B cell (primary cell): ENCODE data around the gene AFF1. TPM values are rescaled to one million over a fixed set of nuclear protein-coding genes. Genes with fewer than 3 reads are reported as not detected.

Experiments
- ATAC-seq: fragments of 200-7000 bp; cut with Tn5 transposase; one replicate; pipeline ENCODE4 v1.10.0; 2021; ENCODE audit warnings: low read depth, mild to moderate bottlenecking, moderate number of reproducible peaks, moderate library complexity
- CTCF ChIA-PET: fragments of 350-600 bp; sonication (Branson Sonifier 250); formaldehyde crosslinking; loops from one replicate; lab custom pipeline; 2021; ENCODE audit warnings: antibody characterized with exemption, inconsistent platforms; lab: Charles Lee
- POLR2A ChIA-PET: fragments of 350-600 bp; sonication (Branson Sonifier 250); formaldehyde crosslinking; loops from one replicate; lab custom pipeline; 2021; ENCODE audit warnings: antibody characterized with exemption; lab: Charles Lee
- DNase-seq: peaks from one replicate; pipeline ENCODE4 v3.0.0; 2013
- H2AFZ ChIP-seq: 2 replicates; pipeline ENCODE4 v1.6.1; 2012; ENCODE audit warnings: mild to moderate bottlenecking, low read depth, low read length; ENCODE audit not compliant: insufficient read depth, poor library complexity, severe bottlenecking
- H3K27ac ChIP-seq, 2 donors: 1 replicate in 1 of 2; 2 replicates in 1 of 2; pipeline ENCODE4 v1.5.1; 2012 to 2013; ENCODE audit warnings: low read length in 2 of 2, mild to moderate bottlenecking in 2 of 2, moderate library complexity in 1 of 2
- H3K27me3 ChIP-seq, 4 experiments: fragments of 200-600 bp in 1 of 4; sonication (generic) in 1 of 4; replicated peaks in 1 of 4; 1 replicate in 2 of 4; 2 replicates in 2 of 4; pipeline versions ENCODE4 v1.6.1 to v1.7.0; 2013 to 2016; ENCODE audit warnings: low read length in 3 of 4, mild to moderate bottlenecking in 2 of 4, mixed read lengths in 1 of 4, moderate library complexity in 1 of 4; ENCODE audit not compliant: insufficient read depth in 4 of 4, control insufficient read depth in 3 of 4; ENCODE audit errors: control extremely low read depth in 1 of 4
- H3K36me3 ChIP-seq, 2 experiments: replicated peaks in 1 of 2; 1 replicate in 1 of 2; 2 replicates in 1 of 2; pipeline versions ENCODE4 v1.6.1 to v1.7.1; 2013; ENCODE audit warnings: low read length in 1 of 2; ENCODE audit not compliant: insufficient read depth in 2 of 2, control insufficient read depth in 1 of 2; ENCODE audit errors: control extremely low read depth in 1 of 2, extremely low read depth in 1 of 2
- H3K4me1 ChIP-seq, 2 donors: fragments of 200-600 bp in 1 of 2; sonication (generic) in 1 of 2; 1 replicate in 1 of 2; 2 replicates in 1 of 2; pipeline versions ENCODE4 v1.5.1 to v1.6.1; 2013 to 2017; ENCODE audit warnings: low read length in 2 of 2; ENCODE audit not compliant: control insufficient read depth in 2 of 2, insufficient read depth in 2 of 2
- H3K4me2 ChIP-seq: replicated peaks from 2 replicates; pipeline ENCODE3; 2012; ENCODE audit warnings: mild to moderate bottlenecking, low read depth, low read length; ENCODE audit not compliant: poor library complexity, severe bottlenecking
- H3K4me3 ChIP-seq, 5 experiments: fragments of 200-600 bp in 1 of 5; sonication (generic) in 1 of 5; 1 replicate in 3 of 5; 2 replicates in 2 of 5; pipeline versions ENCODE4 v1.5.1 to v1.7.0; 2011 to 2016; ENCODE audit warnings: low read length in 4 of 5, mild to moderate bottlenecking in 4 of 5, low read depth in 2 of 5, control low read depth in 1 of 5, moderate library complexity in 1 of 5; ENCODE audit not compliant: insufficient read depth in 1 of 5; ENCODE audit errors: control extremely low read depth in 1 of 5, extremely low read depth in 1 of 5
- H3K79me2 ChIP-seq: fragments of 200-600 bp; sonication (generic); one replicate; pipeline ENCODE4 v1.6.0; 2016; ENCODE audit warnings: low read length; ENCODE audit not compliant: control insufficient read depth, insufficient read depth
- H3K9ac ChIP-seq: fragments of 200-600 bp; sonication (generic); 2 replicates; pipeline ENCODE4 v1.6.1; 2017; ENCODE audit warnings: mild to moderate bottlenecking, low read length, moderate library complexity
- H3K9me3 ChIP-seq, 3 donors: one replicate each; pipeline versions ENCODE4 v1.6.1 to v1.7.1; 2013; ENCODE audit warnings: low read length in 2 of 3; ENCODE audit not compliant: control insufficient read depth in 2 of 3, insufficient read depth in 1 of 3; ENCODE audit errors: control extremely low read depth in 1 of 3
- H4K20me1 ChIP-seq: 2 replicates; pipeline ENCODE4 v1.6.0; 2012; ENCODE audit warnings: mild to moderate bottlenecking, low read length; ENCODE audit not compliant: insufficient read depth, control insufficient read depth, poor library complexity, severe bottlenecking
- H3K27ac Mint-ChIP-seq: one replicate; pipeline ENCODE4 v1.8.0; 2021; ENCODE audit warnings: mixed read lengths
- H3K27me3 Mint-ChIP-seq: one replicate; pipeline ENCODE4 v1.8.0; 2021; ENCODE audit warnings: mixed read lengths
- H3K4me1 Mint-ChIP-seq: one replicate; pipeline ENCODE4 v1.8.0; 2021; ENCODE audit warnings: mixed read lengths
- H3K4me3 Mint-ChIP-seq: one replicate; pipeline ENCODE4 v1.8.0; 2021; ENCODE audit warnings: mixed read lengths
- H3K9me3 Mint-ChIP-seq: one replicate; pipeline ENCODE4 v1.8.0; 2022; ENCODE audit warnings: mixed read lengths; ENCODE audit not compliant: insufficient read depth
- CTCF ChIP-seq: fragments of 200-600 bp; IDR thresholded peaks from one replicate; pipeline ENCODE4 v1.8.0; 2022; ENCODE audit warnings: antibody characterized with exemption, mild to moderate bottlenecking
- EZH2 ChIP-seq: IDR thresholded peaks from 2 replicates; pipeline ENCODE4 v1.6.1; 2012; ENCODE audit warnings: borderline replicate concordance, low read depth, mild to moderate bottlenecking, moderate library complexity, low read length; ENCODE audit not compliant: insufficient read depth, poor library complexity, severe bottlenecking
- WGBS: methylation state at CpG from one replicate; pipeline ENCODE4 v1.1.5; 2013; ENCODE audit warnings: missing lambda C conversion rate; ENCODE audit not compliant: insufficient coverage; 5-methylcytosine and 5-hydroxymethylcytosine counted together
- intact Hi-C: fragments of 100-400 bp; cut with micrococcal nuclease; formaldehyde crosslinking; loops from one replicate; pipeline ENCODE4 v1.10.0; 2022
- polyA plus RNA-seq: library from polyadenylated mRNA; depleted of rRNA; stranded (reverse); fragments of >200 nt; gene quantifications from 2 replicates; pipeline ENCODE4 v1.2.3, GENCODE V29; 2012
- total RNA-seq, 2 donors: library from RNA; stranded (reverse); fragments of 120-200 nt in 1 of 2; gene quantifications; 1 replicate in 1 of 2; 2 replicates in 1 of 2; pipeline versions ENCODE4 v1.2.3 to v1.2.4, GENCODE V29; 2013 to 2022

AFF1 gene
- total and polyA plus RNA-seq, 2 donors (not counting 1 experiment from before 2014, with no cell fraction given), result 15.3 to 135 TPM

- TF ChIP-seq CTCF (no peak), EZH2 (no peak)
- POLR2A ChIA-PET, result interaction anchor here (1.3 kb wide), 1 partner anchor 12 kb away, joined by 5 read pairs; no protein-coding TSS in a partner anchor
- peak overlapping the region; percentile 68 to 79 for H3K27ac ChIP-seq
- CTCF ChIA-PET, result interaction anchor here (1.2 to 1.8 kb wide), 4 partner anchors 10 to 35 kb away, joined by 3 to 10 read pairs (median 3); no protein-coding TSS in a partner anchor
- H4K20me1 ChIP-seq, result peaks cover 3% of the 10 kb centered on the region
- H3K27me3 Mint-ChIP-seq, result no peaks in the 10 kb centered on the region
- intact Hi-C loops, result loop anchor here (1.0 kb wide), 1 partner anchor 8 kb away; no protein-coding TSS in a partner anchor
- peak overlapping the region in 1 of 5 experiments; percentile 4 for H3K4me3 ChIP-seq
- peaks cover 99% of the 10 kb centered on the region for H3K79me2 ChIP-seq
- peaks cover 78% of the 10 kb centered on the region for H3K4me1 Mint-ChIP-seq
- H3K27ac Mint-ChIP-seq, result peak overlapping the region; percentile 92
- no peaks in the 10 kb centered on the region for H3K36me3 ChIP-seq
- H3K27me3 ChIP-seq, result no peaks in the 10 kb centered on the region
- no CpG with 5 or more reads among the region's 4 CpGs for WGBS
- H3K4me3 Mint-ChIP-seq, result peak overlapping the region; percentile 82
- ATAC-seq (peak; percentile 26), DNase-seq (no peak)
- H3K9ac ChIP-seq, result peak overlapping the region; percentile 33
- H2AFZ ChIP-seq, result no peak overlapping the region
- peak overlapping the region; percentile 58 for H3K4me2 ChIP-seq
- H3K4me1 ChIP-seq, result peaks cover 37 to 76% of the 10 kb centered on the region in 2 donors
- H3K9me3 Mint-ChIP-seq, result no peaks in the 10 kb centered on the region
- no peaks in the 10 kb centered on the region for H3K9me3 ChIP-seq
These were observed 84.5 kb downstream of the AFF1 start for GRCh38 chr4:87019246-87019791.

- Mint-ChIP-seq H3K4me3 (peak overlapping the region; percentile 82), H3K27ac (peak overlapping the region; percentile 92), H3K27me3 (no peaks in the 10 kb centered on the region), H3K4me1 (peaks cover 75% of the 10 kb centered on the region), H3K9me3 (no peaks in the 10 kb centered on the region)
- H4K20me1 ChIP-seq, result peaks cover 3% of the 10 kb centered on the region
- no CpG with 5 or more reads among the region's 2 CpGs for WGBS
- H3K9me3 ChIP-seq, result no peaks in the 10 kb centered on the region
- H3K79me2 ChIP-seq, result peaks cover 99% of the 10 kb centered on the region
- peak overlapping the region; percentile 68 to 79 for H3K27ac ChIP-seq
- intact Hi-C loops, result loop anchor here (1.0 kb wide), 2 partner anchors 7 to 11 kb away; no protein-coding TSS in a partner anchor
- peak; percentile 55 for DNase-seq
- CTCF ChIA-PET, result interaction anchor here (1.1 to 1.3 kb wide), 3 partner anchors 14 to 85 kb away, joined by 3 to 4 read pairs (median 3); partner anchors contain the start of gene AFF1
- H3K9ac ChIP-seq, result peak overlapping the region; percentile 33
- H3K36me3 ChIP-seq, result no peaks in the 10 kb centered on the region
- H2AFZ ChIP-seq, result no peak overlapping the region
- H3K4me2 ChIP-seq, result peak overlapping the region; percentile 58
- POLR2A ChIA-PET, result interaction anchor here (1.3 kb wide), 2 partner anchors 10 to 13 kb away, joined by 5 to 10 read pairs; no protein-coding TSS in a partner anchor
- peaks cover 37 to 70% of the 10 kb centered on the region in 2 donors for H3K4me1 ChIP-seq
- H3K4me3 ChIP-seq, result peak overlapping the region in 3 of 5 experiments; percentile 4 to 18 (median 8)
- H3K27me3 ChIP-seq, result no peaks in the 10 kb centered on the region
- TF ChIP-seq EZH2, result no peak
- no peak for TF ChIP-seq CTCF
- ATAC-seq, result peak; percentile 77
These were observed 85.1 kb downstream of the AFF1 start for GRCh38 chr4:87019898-87020297.
